Neural cell (in vitro differentiated cells): ENCODE results near the gene NUTM1. TPM values are rescaled to one million over a fixed set of nuclear protein-coding genes. Genes with fewer than 3 reads are reported as not detected.

ENCODE experiments used
- H2AFZ ChIP-seq: fragments of 200-600, 300-800 bp; sonication (generic), shearing (Covaris generic); 2 replicates; pipeline ENCODE4 v1.6.0; 2014; ENCODE audit warnings: low read depth, mild to moderate bottlenecking, antibody characterized with exemption, low read length, moderate library complexity
- H3F3A ChIP-seq: fragments of 200-600 bp; shearing (Covaris generic); 2 replicates; pipeline ENCODE4 v1.6.1; 2016; ENCODE audit warnings: mild to moderate bottlenecking, moderate library complexity, mixed read lengths, antibody characterized with exemption, low read length; ENCODE audit not compliant: insufficient read depth, poor library complexity, severe bottlenecking
- H3K27ac ChIP-seq: fragments of 200-600, 300-800 bp; sonication (generic), shearing (Covaris generic); 2 replicates; pipeline ENCODE4 v1.5.1; 2014; ENCODE audit warnings: mild to moderate bottlenecking, low read length, moderate library complexity
- H3K27me3 ChIP-seq: fragments of 300-800, 200-600 bp; sonication (generic), shearing (Covaris generic); 2 replicates; pipeline ENCODE4 v1.6.0; 2014; ENCODE audit warnings: mild to moderate bottlenecking, low read depth, low read length, moderate library complexity; ENCODE audit not compliant: insufficient read depth
- H3K36me3 ChIP-seq: fragments of 300-800, 200-600 bp; sonication (generic), shearing (Covaris generic); 2 replicates; pipeline ENCODE4 v1.5.1; 2014; ENCODE audit warnings: mild to moderate bottlenecking, antibody characterized with exemption, low read length, moderate library complexity; ENCODE audit not compliant: insufficient read depth
- H3K4me2 ChIP-seq: fragments of 300-800, 200-600 bp; sonication (generic), shearing (Covaris generic); 2 replicates; pipeline ENCODE4 v1.6.0; 2014; ENCODE audit warnings: mild to moderate bottlenecking, low read length
- H3K4me3 ChIP-seq: fragments of 300-800, 200-600 bp; sonication (generic), shearing (Covaris generic); 2 replicates; pipeline ENCODE4 v1.5.1; 2014; ENCODE audit warnings: mild to moderate bottlenecking, low read length, moderate library complexity
- H3K79me2 ChIP-seq: fragments of 200-600 bp; shearing (Covaris generic); replicated peaks from 2 replicates; pipeline ENCODE4 v1.6.0; 2014; ENCODE audit warnings: mild to moderate bottlenecking, low read length, moderate library complexity; ENCODE audit not compliant: insufficient read depth
- H3K9ac ChIP-seq: fragments of 300-800, 200-600 bp; sonication (generic), shearing (Covaris generic); 2 replicates; pipeline ENCODE4 v1.6.1; 2016; ENCODE audit warnings: mild to moderate bottlenecking, low read length, mixed read lengths
- H3K9me2 ChIP-seq: fragments of 200-600 bp; shearing (Covaris generic); 2 replicates; pipeline ENCODE4 v1.6.1; 2016; ENCODE audit warnings: mild to moderate bottlenecking, low read length, mixed read lengths; ENCODE audit not compliant: insufficient read depth
- H3K9me3 ChIP-seq: fragments of 200-600, 300-800 bp; sonication (generic), shearing (Covaris generic); 2 replicates; pipeline ENCODE4 v1.6.1; 2016; ENCODE audit warnings: mild to moderate bottlenecking, mixed run types, low read length, moderate library complexity, mixed read lengths
- H4K20me1 ChIP-seq: fragments of 200-600 bp; shearing (Covaris generic); 2 replicates; pipeline ENCODE4 v1.6.1; 2016; ENCODE audit warnings: mild to moderate bottlenecking, mixed run types; ENCODE audit not compliant: insufficient read depth
- EP300 ChIP-seq: fragments of 450-650 bp; conservative IDR thresholded peaks from 2 replicates; pipeline ENCODE4 v1.6.1; 2014; ENCODE audit warnings: antibody characterized with exemption, mild to moderate bottlenecking, moderate library complexity; ENCODE audit not compliant: poor library complexity, severe bottlenecking
- EZH2 ChIP-seq: fragments of 200-600, 300-800 bp; shearing (Covaris generic), sonication (generic); IDR thresholded peaks from 2 replicates; pipeline ENCODE4 v1.6.1; 2014; ENCODE audit warnings: antibody characterized with exemption, low read length, borderline replicate concordance, mild to moderate bottlenecking; ENCODE audit not compliant: insufficient read depth, poor library complexity, severe bottlenecking
- MXI1 ChIP-seq: fragments of 450-650 bp; conservative IDR thresholded peaks from 2 replicates; pipeline ENCODE4 v1.6.1; 2014; ENCODE audit warnings: antibody characterized with exemption, mild to moderate bottlenecking; ENCODE audit not compliant: poor library complexity, severe bottlenecking
- POLR2AphosphoS5 ChIP-seq: IDR thresholded peaks from 2 replicates; pipeline ENCODE4 v1.6.1; 2012
- RAD21 ChIP-seq: fragments of 450-650 bp; conservative IDR thresholded peaks from 2 replicates; pipeline ENCODE4 v1.6.1; 2014; ENCODE audit warnings: antibody characterized with exemption, mild to moderate bottlenecking, moderate library complexity
- SMC3 ChIP-seq: fragments of 450-650 bp; conservative IDR thresholded peaks from 2 replicates; pipeline ENCODE4 v1.6.1; 2014; ENCODE audit warnings: antibody characterized with exemption, mild to moderate bottlenecking, moderate library complexity; ENCODE audit not compliant: poor library complexity
- TAF1 ChIP-seq: IDR thresholded peaks from 2 replicates; pipeline ENCODE4 v1.6.1; 2012; ENCODE audit warnings: low read depth
- polyA plus RNA-seq: library from polyadenylated mRNA; depleted of rRNA; stranded (reverse); fragments of >200 nt; gene quantifications from 2 replicates; pipeline ENCODE4 v1.2.3, GENCODE V29; 2014
- TF ChIP-seq, protein P1 (sequence below): fragments of 450-650 bp; IDR thresholded peaks from 2 replicates; pipeline ENCODE4 v1.5.1; 2014; ENCODE audit warnings: antibody characterized with exemption, mild to moderate bottlenecking, moderate library complexity; ENCODE audit not compliant: poor library complexity, severe bottlenecking
- TF ChIP-seq, protein P2 (sequence below): IDR thresholded peaks from 2 replicates; pipeline ENCODE4 v1.6.1; 2012; ENCODE audit warnings: borderline replicate concordance

Gene NUTM1
- polyA plus RNA-seq, 1 donor from 2014 or later = not detected

DNA sequence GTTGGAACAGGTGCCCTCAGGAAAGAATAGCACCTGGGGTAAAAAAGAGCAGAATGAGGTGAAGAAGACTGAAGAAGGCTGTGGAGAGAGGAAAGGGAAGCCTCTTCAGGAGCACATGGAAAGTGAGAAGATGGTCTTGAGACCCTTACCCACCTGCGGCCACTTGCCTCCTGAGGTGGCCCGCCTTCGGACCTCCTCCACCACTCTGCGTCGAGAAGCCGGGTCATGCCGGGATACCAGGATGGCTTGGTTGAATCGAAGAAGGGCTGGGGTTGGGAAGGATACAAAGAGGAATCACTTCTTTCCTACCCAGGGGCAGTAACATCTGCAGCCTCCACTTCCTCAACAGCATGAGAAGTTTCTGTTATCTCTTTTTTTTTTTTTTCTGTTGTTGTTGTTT is 20.9 kb downstream of the NUTM1 start:
- Histone ChIP-seq H3K27me3 (no peaks in the 10 kb centered on the region), H3K4me2 (no peak overlapping the region), H3K27ac (no peak overlapping the region), H4K20me1 (no peaks in the 10 kb centered on the region), H3K4me3 (no peak overlapping the region), H3K36me3 (peaks cover 3% of the 10 kb centered on the region), H3K9me3 (no peaks in the 10 kb centered on the region), H3K9ac (no peak overlapping the region), H3K79me2 (peaks cover 8% of the 10 kb centered on the region), H3F3A (peaks cover 7% of the 10 kb centered on the region), H2AFZ (no peak overlapping the region), H3K9me2 (no peaks in the 10 kb centered on the region)
- no peak for TF ChIP-seq TAF1
- no peak for TF ChIP-seq SMC3
- TF ChIP-seq MXI1 = no peak
- no peak for TF ChIP-seq RAD21
- TF ChIP-seq EZH2 = no peak

DNA sequence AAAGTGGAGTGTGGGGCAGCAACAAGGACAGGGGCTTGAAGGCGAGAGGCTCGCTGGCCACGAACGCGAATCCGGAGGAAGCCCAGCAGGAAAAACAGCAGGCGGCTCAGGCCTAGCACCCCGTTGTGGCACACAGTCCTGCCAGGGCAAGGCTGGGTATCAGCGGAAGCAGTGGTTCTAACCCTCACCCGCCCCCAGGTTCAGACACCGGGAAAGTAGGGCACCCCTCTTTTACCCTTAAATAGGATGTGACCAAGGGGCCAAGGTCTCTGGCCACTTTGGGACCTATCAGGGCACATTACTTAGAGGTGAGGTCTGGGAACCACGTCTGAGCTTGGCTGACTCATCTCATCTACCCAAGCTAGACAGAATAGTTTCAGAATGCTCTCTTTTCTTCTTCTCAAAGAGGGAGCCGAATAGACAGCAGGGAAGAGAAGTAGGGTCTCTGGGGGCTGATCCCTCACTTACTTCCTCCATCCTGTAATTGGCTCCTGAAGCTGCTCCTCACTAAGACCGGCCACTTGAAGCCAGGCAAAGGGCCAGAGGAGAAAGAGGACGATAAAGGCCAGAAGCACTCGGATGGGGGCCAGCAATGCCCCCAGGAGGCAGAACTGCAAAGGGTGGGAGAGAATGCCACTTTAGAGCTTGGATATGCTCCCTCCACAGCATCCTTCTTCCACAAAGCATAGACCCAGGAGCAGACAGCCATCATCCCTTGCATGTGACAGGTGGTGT is 22.1 kb downstream of the NUTM1 start:
- Histone ChIP-seq H3K9ac (peak overlapping the region; percentile 100), H3F3A (peaks cover 7% of the 10 kb centered on the region), H4K20me1 (no peaks in the 10 kb centered on the region), H3K27me3 (no peaks in the 10 kb centered on the region), H3K36me3 (no peaks in the 10 kb centered on the region), H3K9me2 (no peaks in the 10 kb centered on the region), H3K79me2 (peaks cover 8% of the 10 kb centered on the region), H3K27ac (peak overlapping the region; percentile 90), H3K9me3 (no peaks in the 10 kb centered on the region), H3K4me2 (peak overlapping the region; percentile 93), H3K4me3 (peak overlapping the region; percentile 93), H2AFZ (no peak overlapping the region)
- TF ChIP-seq, protein P1, sequence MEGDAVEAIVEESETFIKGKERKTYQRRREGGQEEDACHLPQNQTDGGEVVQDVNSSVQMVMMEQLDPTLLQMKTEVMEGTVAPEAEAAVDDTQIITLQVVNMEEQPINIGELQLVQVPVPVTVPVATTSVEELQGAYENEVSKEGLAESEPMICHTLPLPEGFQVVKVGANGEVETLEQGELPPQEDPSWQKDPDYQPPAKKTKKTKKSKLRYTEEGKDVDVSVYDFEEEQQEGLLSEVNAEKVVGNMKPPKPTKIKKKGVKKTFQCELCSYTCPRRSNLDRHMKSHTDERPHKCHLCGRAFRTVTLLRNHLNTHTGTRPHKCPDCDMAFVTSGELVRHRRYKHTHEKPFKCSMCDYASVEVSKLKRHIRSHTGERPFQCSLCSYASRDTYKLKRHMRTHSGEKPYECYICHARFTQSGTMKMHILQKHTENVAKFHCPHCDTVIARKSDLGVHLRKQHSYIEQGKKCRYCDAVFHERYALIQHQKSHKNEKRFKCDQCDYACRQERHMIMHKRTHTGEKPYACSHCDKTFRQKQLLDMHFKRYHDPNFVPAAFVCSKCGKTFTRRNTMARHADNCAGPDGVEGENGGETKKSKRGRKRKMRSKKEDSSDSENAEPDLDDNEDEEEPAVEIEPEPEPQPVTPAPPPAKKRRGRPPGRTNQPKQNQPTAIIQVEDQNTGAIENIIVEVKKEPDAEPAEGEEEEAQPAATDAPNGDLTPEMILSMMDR = no peak
- no peak for TF ChIP-seq EP300
- TF ChIP-seq, protein P2, sequence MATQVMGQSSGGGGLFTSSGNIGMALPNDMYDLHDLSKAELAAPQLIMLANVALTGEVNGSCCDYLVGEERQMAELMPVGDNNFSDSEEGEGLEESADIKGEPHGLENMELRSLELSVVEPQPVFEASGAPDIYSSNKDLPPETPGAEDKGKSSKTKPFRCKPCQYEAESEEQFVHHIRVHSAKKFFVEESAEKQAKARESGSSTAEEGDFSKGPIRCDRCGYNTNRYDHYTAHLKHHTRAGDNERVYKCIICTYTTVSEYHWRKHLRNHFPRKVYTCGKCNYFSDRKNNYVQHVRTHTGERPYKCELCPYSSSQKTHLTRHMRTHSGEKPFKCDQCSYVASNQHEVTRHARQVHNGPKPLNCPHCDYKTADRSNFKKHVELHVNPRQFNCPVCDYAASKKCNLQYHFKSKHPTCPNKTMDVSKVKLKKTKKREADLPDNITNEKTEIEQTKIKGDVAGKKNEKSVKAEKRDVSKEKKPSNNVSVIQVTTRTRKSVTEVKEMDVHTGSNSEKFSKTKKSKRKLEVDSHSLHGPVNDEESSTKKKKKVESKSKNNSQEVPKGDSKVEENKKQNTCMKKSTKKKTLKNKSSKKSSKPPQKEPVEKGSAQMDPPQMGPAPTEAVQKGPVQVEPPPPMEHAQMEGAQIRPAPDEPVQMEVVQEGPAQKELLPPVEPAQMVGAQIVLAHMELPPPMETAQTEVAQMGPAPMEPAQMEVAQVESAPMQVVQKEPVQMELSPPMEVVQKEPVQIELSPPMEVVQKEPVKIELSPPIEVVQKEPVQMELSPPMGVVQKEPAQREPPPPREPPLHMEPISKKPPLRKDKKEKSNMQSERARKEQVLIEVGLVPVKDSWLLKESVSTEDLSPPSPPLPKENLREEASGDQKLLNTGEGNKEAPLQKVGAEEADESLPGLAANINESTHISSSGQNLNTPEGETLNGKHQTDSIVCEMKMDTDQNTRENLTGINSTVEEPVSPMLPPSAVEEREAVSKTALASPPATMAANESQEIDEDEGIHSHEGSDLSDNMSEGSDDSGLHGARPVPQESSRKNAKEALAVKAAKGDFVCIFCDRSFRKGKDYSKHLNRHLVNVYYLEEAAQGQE = no peak
- no peak for TF ChIP-seq RAD21
- TF ChIP-seq SMC3 = no peak
- TF ChIP-seq EZH2 = no peak
- no peak for TF ChIP-seq TAF1
- TF ChIP-seq POLR2AphosphoS5 = no peak
- TF ChIP-seq MXI1 = no peak
